Measurements from ENCODE around the gene PRKCSH.
"Not testable (repeated sequence)": the region's sequence is repeated elsewhere in the genome, so short reads cannot be mapped to it uniquely, and the experiment has no call there.

The PRKCSH gene

DNA sequence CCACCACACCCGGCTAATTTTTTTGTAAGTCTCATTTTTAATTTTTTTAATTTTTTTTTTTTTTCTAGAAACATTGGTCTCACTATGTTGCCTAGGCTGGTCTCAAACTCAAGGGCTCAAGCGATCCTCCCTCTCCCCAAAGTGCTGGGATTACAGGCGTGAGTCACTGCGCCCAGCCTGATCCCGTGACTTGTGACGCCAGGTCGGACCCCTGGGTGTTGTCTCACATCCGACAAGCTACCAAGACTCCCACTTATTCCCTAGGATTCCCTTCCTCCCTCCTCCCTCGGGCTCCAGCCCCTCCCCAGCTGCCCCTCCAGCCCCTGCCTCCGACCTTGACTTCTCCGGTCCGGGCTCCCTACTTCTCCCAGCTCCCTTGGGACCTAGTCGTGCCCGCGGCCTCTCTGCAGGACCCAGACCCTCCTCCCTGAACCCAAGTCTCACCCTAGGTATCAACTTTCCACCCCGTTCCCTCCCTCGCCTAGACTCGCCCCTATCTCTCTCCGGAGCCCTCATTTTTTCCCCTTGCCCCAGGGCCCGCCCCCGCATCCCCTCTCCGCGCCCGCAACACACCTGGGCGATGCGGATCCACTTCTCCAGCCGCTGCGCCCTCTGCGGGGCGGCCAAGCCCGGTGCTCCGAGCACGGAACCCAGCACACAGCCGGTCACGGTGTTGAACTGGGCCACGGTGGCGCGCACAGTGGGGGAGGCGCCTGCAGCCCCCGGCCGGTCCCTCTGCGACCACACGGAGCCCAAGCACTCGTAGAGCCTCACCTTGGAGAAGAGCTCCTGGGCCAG, 29.4 kb upstream of the PRKCSH start:
- Histone ChIP-seq H3K27ac (ENCODE audit: low read depth, low read length) (no peak overlapping the region), H3K4me1 (ENCODE audit: control insufficient read depth, insufficient read depth, low read length) (no peaks in the 10 kb centered on the region), H3K9ac (ENCODE audit: low read depth, low read length) (no peak overlapping the region), H3K4me3 (ENCODE audit: low read depth, low read length) (no peak overlapping the region), H3K9me3 (ENCODE audit: control insufficient read depth, insufficient read depth, low read length) (no peaks in the 10 kb centered on the region), H3K27me3 (ENCODE audit: control insufficient read depth, insufficient read depth, low read length) (no peaks in the 10 kb centered on the region), H3K36me3 (ENCODE audit: control insufficient read depth, insufficient read depth, low read length) (peaks cover 39% of the 10 kb centered on the region)

GRCh38 chr19:11406703-11407236, 28.7 kb upstream of the PRKCSH start:
- peaks cover 41% of the 10 kb centered on the region for H3K36me3 ChIP-seq (ENCODE audit: control insufficient read depth, insufficient read depth, low read length)
- not testable (repeated sequence) for H3K27me3 ChIP-seq (ENCODE audit: control insufficient read depth, insufficient read depth, low read length); H3K4me3 ChIP-seq (ENCODE audit: low read depth, low read length); H3K9me3 ChIP-seq (ENCODE audit: control insufficient read depth, insufficient read depth, low read length); H3K9ac ChIP-seq (ENCODE audit: low read depth, low read length); H3K27ac ChIP-seq (ENCODE audit: low read depth, low read length); H3K4me1 ChIP-seq (ENCODE audit: control insufficient read depth, insufficient read depth, low read length)

- Histone ChIP-seq H3K27me3 (ENCODE audit: control insufficient read depth, insufficient read depth, low read length) (no peaks in the 10 kb centered on the region), H3K9me3 (ENCODE audit: control insufficient read depth, insufficient read depth, low read length) (no peaks in the 10 kb centered on the region), H3K4me1 (ENCODE audit: control insufficient read depth, insufficient read depth, low read length) (no peaks in the 10 kb centered on the region), H3K36me3 (ENCODE audit: control insufficient read depth, insufficient read depth, low read length) (peaks cover 31% of the 10 kb centered on the region), H3K9ac (ENCODE audit: low read depth, low read length) (no peak overlapping the region), H3K4me3 (ENCODE audit: low read depth, low read length) (no peak overlapping the region), H3K27ac (ENCODE audit: low read depth, low read length) (no peak overlapping the region)
Observed at GRCh38 chr19:11408591-11408990, 26.8 kb upstream of the PRKCSH start.

- peaks cover 19% of the 10 kb centered on the region; the same call in 1 of the 2 replicates for H3K36me3 ChIP-seq (ENCODE audit: control insufficient read depth, insufficient read depth, low read length)
- no peak overlapping the region for H3K27ac ChIP-seq (ENCODE audit: low read depth, low read length)
- H3K9me3 ChIP-seq (ENCODE audit: control insufficient read depth, insufficient read depth, low read length) = no peaks in the 10 kb centered on the region
- H3K27me3 ChIP-seq (ENCODE audit: control insufficient read depth, insufficient read depth, low read length) = no peaks in the 10 kb centered on the region
- H3K9ac ChIP-seq (ENCODE audit: low read depth, low read length) = no peak overlapping the region
- H3K4me3 ChIP-seq (ENCODE audit: low read depth, low read length) = no peak overlapping the region
- no peaks in the 10 kb centered on the region for H3K4me1 ChIP-seq (ENCODE audit: control insufficient read depth, insufficient read depth, low read length)
Observed at GRCh38 chr19:11410682-11411081, 24.8 kb upstream of the PRKCSH start.

GRCh38 chr19:11414544-11414943, 20.9 kb upstream of the PRKCSH start:
- no peaks in the 10 kb centered on the region for H3K9me3 ChIP-seq (ENCODE audit: control insufficient read depth, insufficient read depth, low read length)
- no peak overlapping the region for H3K27ac ChIP-seq (ENCODE audit: low read depth, low read length)
- H3K36me3 ChIP-seq (ENCODE audit: control insufficient read depth, insufficient read depth, low read length) = peaks cover 16% of the 10 kb centered on the region; the same call in 1 of the 2 replicates
- no peaks in the 10 kb centered on the region for H3K4me1 ChIP-seq (ENCODE audit: control insufficient read depth, insufficient read depth, low read length)
- H3K27me3 ChIP-seq (ENCODE audit: control insufficient read depth, insufficient read depth, low read length) = peaks cover 3% of the 10 kb centered on the region; the same call in 1 of the 2 replicates
- no peak overlapping the region for H3K9ac ChIP-seq (ENCODE audit: low read depth, low read length)
- no peak overlapping the region for H3K4me3 ChIP-seq (ENCODE audit: low read depth, low read length)

DNA sequence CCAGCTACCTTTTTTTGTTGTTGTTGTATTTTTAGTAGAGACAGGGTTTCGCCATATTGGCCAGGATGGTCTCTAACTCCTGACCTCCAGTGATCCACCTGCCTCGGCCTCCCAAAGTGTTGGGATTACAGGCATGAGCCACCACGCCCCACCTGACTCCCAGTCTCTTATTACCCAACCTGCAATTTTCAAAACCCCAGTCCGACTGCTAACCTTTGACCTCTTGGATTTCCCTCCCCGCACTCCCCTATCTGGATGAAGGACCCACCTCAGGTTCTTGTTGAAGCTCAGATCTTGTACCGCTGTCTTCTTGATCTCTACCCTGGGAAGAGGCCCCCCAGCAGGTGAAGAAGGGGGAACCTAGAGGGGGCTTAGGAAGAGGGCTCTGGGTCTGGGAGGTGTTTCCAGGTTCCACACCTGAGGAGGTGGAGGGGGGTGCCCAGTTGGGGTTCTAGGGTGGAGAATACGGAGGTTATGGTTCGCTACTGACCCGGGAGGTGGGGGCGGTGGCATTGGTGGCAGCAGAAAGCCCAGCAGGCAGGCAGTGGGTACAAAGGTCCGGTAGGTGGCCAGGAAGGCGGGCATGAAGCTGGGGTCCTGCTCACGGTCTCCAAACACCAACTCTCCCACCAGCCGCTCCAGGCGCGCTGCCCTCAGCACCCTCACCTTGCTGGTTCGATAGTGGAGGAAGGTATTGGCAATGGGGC, 18.9 kb upstream of the PRKCSH start:
- Histone ChIP-seq H3K27me3 (ENCODE audit: control insufficient read depth, insufficient read depth, low read length) (peaks cover 15% of the 10 kb centered on the region), H3K36me3 (ENCODE audit: control insufficient read depth, insufficient read depth, low read length) (peaks cover 4% of the 10 kb centered on the region; the same call in 1 of the 2 replicates), H3K4me1 (ENCODE audit: control insufficient read depth, insufficient read depth, low read length) (peaks cover 6% of the 10 kb centered on the region; the same call in 1 of the 2 replicates), H3K4me3 (ENCODE audit: low read depth, low read length) (no peak overlapping the region), H3K9me3 (ENCODE audit: control insufficient read depth, insufficient read depth, low read length) (no peaks in the 10 kb centered on the region), H3K27ac (ENCODE audit: low read depth, low read length) (no peak overlapping the region), H3K9ac (ENCODE audit: low read depth, low read length) (no peak overlapping the region)

GRCh38 chr19:11418094-11418548, 17.3 kb upstream of the PRKCSH start:
- Histone ChIP-seq H3K27me3 (ENCODE audit: control insufficient read depth, insufficient read depth, low read length) (peaks cover 22% of the 10 kb centered on the region), H3K9ac (ENCODE audit: low read depth, low read length) (no peak overlapping the region; the same call in 1 of the 2 replicates), H3K27ac (ENCODE audit: low read depth, low read length) (peak overlapping the region; percentile 66), H3K4me1 (ENCODE audit: control insufficient read depth, insufficient read depth, low read length) (peaks cover 6% of the 10 kb centered on the region; the same call in 1 of the 2 replicates), H3K4me3 (ENCODE audit: low read depth, low read length) (peak overlapping the region; percentile 81), H3K36me3 (ENCODE audit: control insufficient read depth, insufficient read depth, low read length) (0 out of 2 replicates have a peak, but pooled peaks cover 3% of the 10 kb centered on the region), H3K9me3 (ENCODE audit: control insufficient read depth, insufficient read depth, low read length) (no peaks in the 10 kb centered on the region)

DNA sequence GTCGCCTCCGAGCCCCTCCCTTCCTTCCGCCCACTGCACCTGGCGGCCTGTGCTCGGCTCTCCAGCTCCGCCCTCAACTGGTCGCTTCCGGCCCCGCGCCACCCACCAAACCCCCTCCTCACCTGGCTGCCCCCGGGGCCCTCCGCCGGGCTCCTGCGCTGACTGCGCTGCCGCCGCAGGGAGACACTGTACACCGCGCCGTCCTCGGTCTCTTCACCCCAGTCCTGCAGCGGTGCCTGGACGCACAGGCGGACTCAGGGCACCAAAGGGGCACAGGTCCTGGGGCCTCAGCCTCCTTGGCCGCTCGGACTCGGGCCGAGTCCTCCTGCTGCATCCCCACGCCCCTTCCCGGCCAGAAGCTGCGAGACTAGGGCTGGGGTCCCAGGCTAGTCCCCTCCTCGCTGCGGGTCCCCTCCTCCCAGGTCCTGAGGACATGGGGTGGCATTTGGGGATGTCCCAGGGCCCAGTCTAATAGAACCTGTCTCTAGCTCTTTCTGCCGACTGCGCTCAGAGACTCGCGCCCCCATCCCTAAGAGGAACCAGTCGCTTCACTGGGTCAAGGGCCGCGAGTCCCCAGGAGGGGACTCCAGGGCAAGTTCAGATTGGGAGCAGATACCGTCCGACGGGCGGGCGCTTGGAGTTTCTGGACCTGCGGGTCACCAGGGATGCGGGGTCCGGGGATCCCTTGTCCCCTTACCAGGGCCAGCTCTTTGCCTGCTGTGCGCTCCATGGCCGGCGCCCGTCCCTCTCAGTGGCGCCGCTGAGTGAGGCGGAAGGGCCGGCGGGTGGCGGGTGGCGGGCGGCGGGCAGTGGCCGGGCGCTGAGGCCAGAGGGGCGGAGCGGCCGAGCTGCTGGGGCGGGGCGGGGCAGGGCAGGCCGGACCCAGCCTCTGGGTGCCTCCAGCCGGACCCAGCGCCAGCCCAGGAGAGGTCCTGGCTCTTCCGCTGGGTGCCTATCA, 16.6 kb upstream of the PRKCSH start, which contains the start of gene RGL3:
Gene RGL3 (minus strand): TSS at position 766 of the 958 bp plus-strand sequence. CDS start 36 bp downstream, at position 730.
- Histone ChIP-seq H3K4me3 (ENCODE audit: low read depth, low read length) (peak within 1 kb of the TSS; percentile 81), H3K9me3 (ENCODE audit: control insufficient read depth, insufficient read depth, low read length) (no peaks in the 10 kb centered on the region), H3K27ac (ENCODE audit: low read depth, low read length) (peak within 1 kb of the TSS; percentile 66), H3K9ac (ENCODE audit: low read depth, low read length) (peak within 1 kb of the TSS; percentile 22; the same call in 1 of the 2 replicates), H3K36me3 (ENCODE audit: control insufficient read depth, insufficient read depth, low read length) (0 out of 2 replicates have a peak, but pooled peaks cover 3% of the 10 kb centered on the region), H3K4me1 (ENCODE audit: control insufficient read depth, insufficient read depth, low read length) (peaks cover 6% of the 10 kb centered on the region; the same call in 1 of the 2 replicates), H3K27me3 (ENCODE audit: control insufficient read depth, insufficient read depth, low read length) (peaks cover 27% of the 10 kb centered on the region)

DNA sequence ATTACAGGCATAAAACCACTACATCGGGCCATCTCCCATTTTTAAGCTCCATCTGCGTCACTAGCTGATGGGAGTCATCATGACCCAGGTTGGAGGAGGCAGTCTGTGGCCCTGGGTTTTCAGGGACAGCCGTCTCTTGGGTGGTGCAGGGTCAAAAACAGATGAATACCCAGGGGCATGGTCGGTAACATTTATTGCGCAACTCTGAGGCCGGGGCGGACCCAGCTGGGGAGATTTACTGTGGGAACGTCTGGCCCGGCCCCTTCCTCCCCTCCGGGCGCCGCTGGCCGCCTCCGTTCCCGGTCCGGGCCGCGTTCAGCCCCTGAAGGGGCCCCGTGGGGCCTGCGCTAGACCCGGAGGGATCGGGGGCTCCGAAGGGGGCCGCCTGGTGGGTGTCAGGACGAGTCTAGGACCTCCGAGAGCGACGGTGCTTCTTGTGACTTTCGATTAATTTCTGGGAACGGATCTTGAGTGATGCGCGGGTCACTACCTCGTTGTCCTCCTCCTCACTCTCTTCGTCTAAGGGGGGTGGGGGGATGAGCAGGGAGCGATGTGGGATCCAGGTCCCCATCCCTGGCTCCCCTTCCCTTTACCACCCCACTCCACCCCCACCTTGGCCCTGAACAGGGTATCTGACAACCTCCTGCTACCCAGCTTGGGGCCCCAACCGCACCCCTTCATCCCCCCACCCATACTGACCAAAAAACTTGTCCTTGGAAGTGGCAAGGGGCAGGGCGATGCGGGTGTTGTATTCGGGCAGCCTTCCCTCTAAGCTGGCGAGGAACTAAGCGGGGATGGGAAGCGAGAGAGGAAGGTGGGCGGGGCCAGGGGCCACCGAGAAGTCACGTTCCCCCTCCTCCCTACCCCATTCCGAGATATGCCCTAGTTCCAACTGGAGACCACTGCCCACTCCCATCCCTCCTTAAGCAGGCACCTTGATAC, 14.7 kb upstream of the PRKCSH start:
- Histone ChIP-seq H3K9ac (ENCODE audit: low read depth, low read length) (no peak overlapping the region), H3K4me1 (ENCODE audit: control insufficient read depth, insufficient read depth, low read length) (peaks cover 6% of the 10 kb centered on the region; the same call in 1 of the 2 replicates), H3K36me3 (ENCODE audit: control insufficient read depth, insufficient read depth, low read length) (no peaks in the 10 kb centered on the region), H3K27ac (ENCODE audit: low read depth, low read length) (no peak overlapping the region), H3K27me3 (ENCODE audit: control insufficient read depth, insufficient read depth, low read length) (peaks cover 29% of the 10 kb centered on the region), H3K4me3 (ENCODE audit: low read depth, low read length) (peak overlapping the region; percentile 71), H3K9me3 (ENCODE audit: control insufficient read depth, insufficient read depth, low read length) (no peaks in the 10 kb centered on the region)
